ENCODE measurements around the gene RNU1-3. TPM values are rescaled to one million over a fixed set of nuclear protein-coding genes. Genes with fewer than 3 reads are reported as not detected.
"Not testable (repeated sequence)": the region's sequence is repeated elsewhere in the genome, so short reads cannot be mapped to it uniquely, and the experiment has no call there.

The RNU1-3 gene
- total and polyA plus RNA-seq, 2 of the 13 experiments (the other 11 are each of a cell fraction or from before 2014, with no cell fraction given) = under 0.01 to 11,018 TPM

- TF ChIP-seq ZNF709 (CRISPR knock-in tag; IDR thresholded peaks at IDR 0.05) (peak; percentile 92), TCF12 (CRISPR knock-in tag; IDR thresholded peaks at IDR 0.05) (peak; percentile 88; the same call in 1 of the 2 replicates), NFYB (CRISPR knock-in tag; IDR thresholded peaks at IDR 0.05) (peak; percentile 85), KLF16 (CRISPR knock-in tag; IDR thresholded peaks at IDR 0.05) (peak in 1 of 2 experiments; percentile 92; a peak in 2 of 4 replicates), ARID5B (CRISPR knock-in tag; IDR thresholded peaks at IDR 0.05) (peak; percentile 90), TBL1XR1 (IDR thresholded peaks at IDR 0.05; ENCODE audit: borderline replicate concordance, low read length, partially characterized antibody) (peak; percentile 80), RERE (CRISPR knock-in tag; IDR thresholded peaks at IDR 0.05; ENCODE audit: low read depth) (0 out of 2 replicates have a peak, but pooled peaks have one; percentile 60), GMEB1 (CRISPR knock-in tag; IDR thresholded peaks at IDR 0.05; ENCODE audit: borderline replicate concordance) (peak; percentile 50; the same call in 1 of the 2 replicates), FOXP1 (IDR thresholded peaks at IDR 0.05) (0 out of 2 replicates have a peak, but pooled peaks have one; percentile 18), FOXP1 (CRISPR knock-in tag; IDR thresholded peaks at IDR 0.05) (peak; percentile 76), HMGXB4 (CRISPR knock-in tag; IDR thresholded peaks at IDR 0.05; ENCODE audit: borderline replicate concordance in 1 of 2, low read depth in 1 of 2) (peak; percentile 13 to 95)
- TF ChIP-seq TCF12 (IDR thresholded peaks at IDR 0.05) = not testable (repeated sequence)
These were observed 21.3 kb downstream of the RNU1-3 start (continued) for GRCh38 chr1:16645271-16646060.

Data from HepG2 (cell line).